HCT116 (cell line): ENCODE measurements around the gene ADAMTS3. TPM values are rescaled to one million over a fixed set of nuclear protein-coding genes. Genes with fewer than 3 reads are reported as not detected.

Source experiments
- ATAC-seq: fragments of 200-7000 bp; cut with Tn5 transposase; 2 replicates; pipeline ENCODE4 v1.9.1; 2020; ENCODE audit warnings: mild to moderate bottlenecking, moderate library complexity
- BruUV-seq: library from RNA; stranded (reverse); fragments of 400-500 nt; replicated peaks from 2 replicates; lab custom pipeline; 2021; lab: Mats Ljungman, UMichigan
- CTCF ChIA-PET: fragments of 300-600 bp; sonication (Branson Sonifier 250); formaldehyde crosslinking; loops from one replicate; lab custom pipeline; 2021; ENCODE audit warnings: antibody characterized with exemption; lab: Charles Lee
- POLR2A ChIA-PET: fragments of 300-600, 350-600 bp; sonication (Branson Sonifier 250); formaldehyde crosslinking; loops from one replicate; lab custom pipeline; 2021; ENCODE audit warnings: antibody characterized with exemption; lab: Charles Lee
- RAD21 ChIA-PET, 2 experiments: fragments of 300-600 bp; sonication (Branson Sonifier 250); formaldehyde crosslinking; loops; one replicate each; lab custom pipeline; 2023; ENCODE audit warnings: low total read pairs in 2 of 2; ENCODE audit not compliant: uncharacterized antibody in 2 of 2, unreplicated experiment in 2 of 2, low non-redundant PET in 1 of 2; lab: Charles Lee
- DNase-seq: peaks from one replicate; pipeline ENCODE4 v3.0.0-alpha.2; 2010; ENCODE audit warnings: low read depth, low spot score
- H2AFZ ChIP-seq: fragments of 200-600 bp; shearing (Covaris generic), sonication (generic); 2 replicates; pipeline ENCODE4 v1.6.1; 2017; ENCODE audit warnings: low read depth, mixed run types, mixed read lengths, antibody characterized with exemption, low read length; ENCODE audit not compliant: poor library complexity, severe bottlenecking
- H3K27ac ChIP-seq: 2 replicates; pipeline ENCODE4 v1.5.1; 2012; ENCODE audit warnings: low read depth, low read length
- H3K27me3 ChIP-seq: fragments of 200-600 bp; sonication (generic); 2 replicates; pipeline ENCODE4 v1.6.1; 2016; ENCODE audit warnings: mixed run types, low read length, mixed read lengths; ENCODE audit not compliant: insufficient read depth
- H3K36me3 ChIP-seq, 2 experiments: fragments of 200-500 bp in 1 of 2; fragments of 200-600 bp in 1 of 2; sonication (Bioruptor generic) in 1 of 2; sonication (generic) in 1 of 2; 2 replicates each; pipeline versions ENCODE4 v1.5.1 to v1.6.1; 2014 to 2016; ENCODE audit warnings: low read length in 2 of 2, inconsistent platforms in 1 of 2, mixed read lengths in 1 of 2, mixed run types in 1 of 2; ENCODE audit not compliant: insufficient read depth in 2 of 2, control insufficient read depth in 1 of 2
- H3K4me1 ChIP-seq, 2 experiments: fragments of 200-600 bp in 1 of 2; sonication (generic) in 1 of 2; 2 replicates each; pipeline versions ENCODE4 v1.5.1 to v1.6.1; 2012 to 2017; ENCODE audit warnings: low read length in 2 of 2, inconsistent platforms in 1 of 2, mild to moderate bottlenecking in 1 of 2, mixed read lengths in 1 of 2, mixed run types in 1 of 2, moderate library complexity in 1 of 2; ENCODE audit not compliant: insufficient read depth in 2 of 2, control insufficient read depth in 1 of 2
- H3K4me2 ChIP-seq: fragments of 200-600 bp; sonication (generic); 2 replicates; pipeline ENCODE4 v1.6.1; 2017; ENCODE audit warnings: mixed run types, low read length, mixed read lengths
- H3K4me3 ChIP-seq, 2 experiments: fragments of 200-600 bp in 1 of 2; sonication (generic) in 1 of 2; replicated peaks in 1 of 2; 2 replicates each; pipeline ENCODE4 v1.5.1; 2011 to 2016; ENCODE audit warnings: low read length in 2 of 2, control low read depth in 1 of 2, low read depth in 1 of 2, mild to moderate bottlenecking in 1 of 2, mixed read lengths in 1 of 2, mixed run types in 1 of 2
- H3K79me2 ChIP-seq: fragments of 200-600 bp; sonication (generic); 2 replicates; pipeline ENCODE4 v1.6.1; 2017; ENCODE audit warnings: mild to moderate bottlenecking, mixed run types, low read length, moderate library complexity, mixed read lengths; ENCODE audit not compliant: insufficient read depth
- H3K9ac ChIP-seq: fragments of 200-600 bp; sonication (generic); 2 replicates; pipeline ENCODE4 v1.6.1; 2016; ENCODE audit warnings: low read length, mixed read lengths
- H3K9me2 ChIP-seq: fragments of 200-600 bp; sonication (generic), shearing (Covaris generic); 2 replicates; pipeline ENCODE4 v1.6.1; 2017; ENCODE audit warnings: mixed run types, mild to moderate bottlenecking, moderate library complexity; ENCODE audit not compliant: insufficient read depth
- H3K9me3 ChIP-seq, 2 experiments: fragments of 200-500 bp in 1 of 2; fragments of 200-600 bp in 1 of 2; sonication (Bioruptor generic) in 1 of 2; sonication (generic) in 1 of 2; 2 replicates each; pipeline ENCODE4 v1.6.1; 2014 to 2017; ENCODE audit warnings: low read length in 2 of 2, mixed read lengths in 2 of 2, inconsistent platforms in 1 of 2, low read depth in 1 of 2, mild to moderate bottlenecking in 1 of 2, mixed run types in 1 of 2, moderate library complexity in 1 of 2; ENCODE audit not compliant: control insufficient read depth in 1 of 2, insufficient read depth in 1 of 2
- H4K20me1 ChIP-seq: fragments of 200-600 bp; sonication (generic), shearing (Covaris generic); 2 replicates; pipeline ENCODE4 v1.6.1; 2017; ENCODE audit warnings: mixed run types, mild to moderate bottlenecking, moderate library complexity; ENCODE audit not compliant: insufficient read depth
- CEBPB ChIP-seq: IDR thresholded peaks from 2 replicates; pipeline ENCODE4 v1.6.1; 2012; ENCODE audit warnings: low read depth
- EGR1 ChIP-seq: IDR thresholded peaks from 2 replicates; pipeline ENCODE4 v1.6.1; 2012; ENCODE audit warnings: low read depth
- ELF1 ChIP-seq: IDR thresholded peaks from 2 replicates; pipeline ENCODE4 v1.6.1; 2012; ENCODE audit warnings: low read depth, borderline replicate concordance
- EZH2 ChIP-seq: fragments of 200-600 bp; sonication (generic); IDR thresholded peaks from 2 replicates; pipeline ENCODE4 v1.6.1; 2017; ENCODE audit warnings: antibody characterized with exemption, mixed run types
- EZH2phosphoT487 ChIP-seq: fragments of 200-600 bp; IDR thresholded peaks from 2 replicates; pipeline ENCODE4 v1.6.1; 2018; ENCODE audit warnings: antibody characterized with exemption, borderline replicate concordance
- FOSL1 ChIP-seq: IDR thresholded peaks from 2 replicates; pipeline ENCODE4 v1.6.1; 2012; ENCODE audit warnings: low read depth
- JUND ChIP-seq: IDR thresholded peaks from 2 replicates; pipeline ENCODE4 v1.6.1; 2012
- SP1 ChIP-seq: IDR thresholded peaks from 2 replicates; pipeline ENCODE4 v1.6.1; 2012; ENCODE audit warnings: low read depth
- TCF7L2 ChIP-seq: IDR thresholded peaks from 2 replicates; pipeline ENCODE4 v1.7.0; 2011; ENCODE audit warnings: borderline replicate concordance, inconsistent platforms; ENCODE audit not compliant: insufficient read depth, insufficient read length; ENCODE audit errors: extremely low read depth
- YY1 ChIP-seq: IDR thresholded peaks from 2 replicates; pipeline ENCODE4 v1.6.1; 2011; ENCODE audit warnings: low read length, low read depth, moderate library complexity, mild to moderate bottlenecking; ENCODE audit not compliant: insufficient replicate concordance; ENCODE audit errors: extremely low read depth
- ZFX ChIP-seq: fragments of 450-650 bp; IDR thresholded peaks from 2 replicates; pipeline ENCODE4 v1.6.1; 2017
- ZNF274 ChIP-seq: fragments of 200-500 bp; sonication (Bioruptor generic); IDR thresholded peaks from 2 replicates; pipeline ENCODE4 v1.6.1; 2014; ENCODE audit warnings: mild to moderate bottlenecking, low read depth, low read length, inconsistent platforms
- intact Hi-C: fragments of 100-400 bp; cut with micrococcal nuclease; formaldehyde crosslinking; loops from 2 replicates; pipeline ENCODE4 v1.10.0; 2022
- total RNA-seq: library from RNA; stranded (reverse); gene quantifications from one replicate; pipeline ENCODE4 v1.2.1, GENCODE V29; 2021; ENCODE audit not compliant: unreplicated experiment
- TF ChIP-seq, protein P1 (sequence below), 3 experiments: fragments of 200-600 bp in 1 of 3; sonication (generic) in 1 of 3; IDR thresholded peaks in 2 of 3; conservative IDR thresholded peaks in 1 of 3; 2 replicates each; pipeline ENCODE4 v1.5.1; 2012 to 2017; ENCODE audit warnings: low read depth in 2 of 3, low read length in 2 of 3, antibody characterized with exemption in 1 of 3, borderline replicate concordance in 1 of 3, control low read depth in 1 of 3, mild to moderate bottlenecking in 1 of 3, mixed read lengths in 1 of 3, mixed run types in 1 of 3, moderate library complexity in 1 of 3; ENCODE audit not compliant: insufficient read depth in 1 of 3
- TF ChIP-seq, protein P2 (sequence below): IDR thresholded peaks from 2 replicates; pipeline ENCODE4 v1.6.1; 2012; ENCODE audit warnings: low read depth

Gene ADAMTS3
- total RNA-seq, 1 experiment from 2014 or later = not detected

DNA sequence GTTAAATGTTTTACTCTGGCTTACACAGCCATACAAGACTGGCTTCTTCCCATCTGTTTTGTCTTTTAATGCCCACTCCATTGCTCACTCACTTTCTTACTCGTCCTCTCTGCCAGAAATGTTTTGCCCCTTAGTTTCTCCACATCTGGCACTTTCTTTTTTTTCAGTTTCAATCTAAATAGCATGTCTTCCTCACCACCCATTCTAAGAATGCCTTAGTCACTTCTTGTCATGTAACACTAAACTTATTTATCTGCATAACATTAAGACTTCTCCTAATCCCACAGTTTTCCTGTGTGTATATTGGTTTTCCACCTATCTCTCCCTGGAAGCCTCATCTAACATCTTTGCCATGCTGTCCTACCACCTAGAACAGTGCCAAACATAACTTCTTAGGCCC, 119.3 kb downstream of the ADAMTS3 start:
- TF ChIP-seq SP1 (no peak), JUND (no peak), EGR1 (no peak), ZNF274 (no peak), EZH2phosphoT487 (no peak), EZH2 (no peak), YY1 (no peak), CEBPB (no peak), ELF1 (no peak), ZFX (no peak), TCF7L2 (no peak), FOSL1 (no peak)
- TF ChIP-seq, protein P1, sequence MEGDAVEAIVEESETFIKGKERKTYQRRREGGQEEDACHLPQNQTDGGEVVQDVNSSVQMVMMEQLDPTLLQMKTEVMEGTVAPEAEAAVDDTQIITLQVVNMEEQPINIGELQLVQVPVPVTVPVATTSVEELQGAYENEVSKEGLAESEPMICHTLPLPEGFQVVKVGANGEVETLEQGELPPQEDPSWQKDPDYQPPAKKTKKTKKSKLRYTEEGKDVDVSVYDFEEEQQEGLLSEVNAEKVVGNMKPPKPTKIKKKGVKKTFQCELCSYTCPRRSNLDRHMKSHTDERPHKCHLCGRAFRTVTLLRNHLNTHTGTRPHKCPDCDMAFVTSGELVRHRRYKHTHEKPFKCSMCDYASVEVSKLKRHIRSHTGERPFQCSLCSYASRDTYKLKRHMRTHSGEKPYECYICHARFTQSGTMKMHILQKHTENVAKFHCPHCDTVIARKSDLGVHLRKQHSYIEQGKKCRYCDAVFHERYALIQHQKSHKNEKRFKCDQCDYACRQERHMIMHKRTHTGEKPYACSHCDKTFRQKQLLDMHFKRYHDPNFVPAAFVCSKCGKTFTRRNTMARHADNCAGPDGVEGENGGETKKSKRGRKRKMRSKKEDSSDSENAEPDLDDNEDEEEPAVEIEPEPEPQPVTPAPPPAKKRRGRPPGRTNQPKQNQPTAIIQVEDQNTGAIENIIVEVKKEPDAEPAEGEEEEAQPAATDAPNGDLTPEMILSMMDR (IDR thresholded peaks at IDR 0.05 in 2 of 3, conservative IDR thresholded peaks at IDR 0.05 in 1 of 3; ENCODE audit: borderline replicate concordance in 1 of 3, insufficient read depth in 1 of 3, low read depth in 2 of 3, low read length in 2 of 3) = no peak
- TF ChIP-seq, protein P2, sequence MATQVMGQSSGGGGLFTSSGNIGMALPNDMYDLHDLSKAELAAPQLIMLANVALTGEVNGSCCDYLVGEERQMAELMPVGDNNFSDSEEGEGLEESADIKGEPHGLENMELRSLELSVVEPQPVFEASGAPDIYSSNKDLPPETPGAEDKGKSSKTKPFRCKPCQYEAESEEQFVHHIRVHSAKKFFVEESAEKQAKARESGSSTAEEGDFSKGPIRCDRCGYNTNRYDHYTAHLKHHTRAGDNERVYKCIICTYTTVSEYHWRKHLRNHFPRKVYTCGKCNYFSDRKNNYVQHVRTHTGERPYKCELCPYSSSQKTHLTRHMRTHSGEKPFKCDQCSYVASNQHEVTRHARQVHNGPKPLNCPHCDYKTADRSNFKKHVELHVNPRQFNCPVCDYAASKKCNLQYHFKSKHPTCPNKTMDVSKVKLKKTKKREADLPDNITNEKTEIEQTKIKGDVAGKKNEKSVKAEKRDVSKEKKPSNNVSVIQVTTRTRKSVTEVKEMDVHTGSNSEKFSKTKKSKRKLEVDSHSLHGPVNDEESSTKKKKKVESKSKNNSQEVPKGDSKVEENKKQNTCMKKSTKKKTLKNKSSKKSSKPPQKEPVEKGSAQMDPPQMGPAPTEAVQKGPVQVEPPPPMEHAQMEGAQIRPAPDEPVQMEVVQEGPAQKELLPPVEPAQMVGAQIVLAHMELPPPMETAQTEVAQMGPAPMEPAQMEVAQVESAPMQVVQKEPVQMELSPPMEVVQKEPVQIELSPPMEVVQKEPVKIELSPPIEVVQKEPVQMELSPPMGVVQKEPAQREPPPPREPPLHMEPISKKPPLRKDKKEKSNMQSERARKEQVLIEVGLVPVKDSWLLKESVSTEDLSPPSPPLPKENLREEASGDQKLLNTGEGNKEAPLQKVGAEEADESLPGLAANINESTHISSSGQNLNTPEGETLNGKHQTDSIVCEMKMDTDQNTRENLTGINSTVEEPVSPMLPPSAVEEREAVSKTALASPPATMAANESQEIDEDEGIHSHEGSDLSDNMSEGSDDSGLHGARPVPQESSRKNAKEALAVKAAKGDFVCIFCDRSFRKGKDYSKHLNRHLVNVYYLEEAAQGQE = no peak
- Histone ChIP-seq H4K20me1 (no peaks in the 10 kb centered on the region), H3K4me2 (no peak overlapping the region), H3K27me3 (no peaks in the 10 kb centered on the region), H3K36me3 (no peaks in the 10 kb centered on the region), H3K4me1 (no peaks in the 10 kb centered on the region), H3K4me3 (no peak overlapping the region), H3K9ac (no peak overlapping the region), H3K27ac (no peak overlapping the region), H2AFZ (no peak overlapping the region), H3K9me2 (no peaks in the 10 kb centered on the region), H3K9me3 (peaks cover 6 to 7% of the 10 kb centered on the region in 2 experiments; a peak in 2 of 4 replicates), H3K79me2 (no peaks in the 10 kb centered on the region)
- DNase-seq (no peak), ATAC-seq (no peak)
- intact Hi-C loops = no loop called here
- ChIA-PET CTCF (no interaction called here), RAD21 (no interaction called here), POLR2A (no interaction called here)
- no TSS peak for BruUV-seq
